GM21825 (cell line): ENCODE results near the gene HSPA8.
A peak's percentile ranks its signal among the peaks of the same experiment; 100 is the strongest.
"Not testable (repeated sequence)": the region's sequence is repeated elsewhere in the genome, so short reads cannot be mapped to it uniquely, and the experiment has no call there.

Source experiments
- ATAC-seq: cut with Tn5 transposase; IDR thresholded peaks from one replicate; pipeline ENCODE4 v1.9.1; 2021; ENCODE audit warnings: mild to moderate bottlenecking, moderate library complexity; ENCODE audit not compliant: unreplicated experiment

Gene HSPA8

DNA sequence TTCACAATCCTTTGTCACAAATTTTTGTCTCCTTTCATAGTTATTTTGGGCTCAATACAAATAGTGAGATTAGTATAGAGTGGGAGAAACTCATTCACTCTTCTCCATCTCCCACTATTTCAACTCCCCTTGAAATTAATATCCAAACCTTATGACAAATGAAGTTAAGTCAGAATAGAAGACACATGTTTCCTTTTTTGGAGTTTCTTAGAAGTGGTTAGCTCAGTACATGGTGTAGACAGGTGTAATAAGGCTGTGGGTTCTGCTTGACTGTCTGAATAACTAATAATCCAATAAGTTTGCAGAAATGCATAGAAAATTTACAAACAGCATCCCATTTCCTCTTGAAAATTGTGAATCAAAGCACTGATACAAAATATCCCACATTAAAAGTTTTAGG is 10.8 kb upstream of the HSPA8 start:
- ATAC-seq, result no peak

DNA sequence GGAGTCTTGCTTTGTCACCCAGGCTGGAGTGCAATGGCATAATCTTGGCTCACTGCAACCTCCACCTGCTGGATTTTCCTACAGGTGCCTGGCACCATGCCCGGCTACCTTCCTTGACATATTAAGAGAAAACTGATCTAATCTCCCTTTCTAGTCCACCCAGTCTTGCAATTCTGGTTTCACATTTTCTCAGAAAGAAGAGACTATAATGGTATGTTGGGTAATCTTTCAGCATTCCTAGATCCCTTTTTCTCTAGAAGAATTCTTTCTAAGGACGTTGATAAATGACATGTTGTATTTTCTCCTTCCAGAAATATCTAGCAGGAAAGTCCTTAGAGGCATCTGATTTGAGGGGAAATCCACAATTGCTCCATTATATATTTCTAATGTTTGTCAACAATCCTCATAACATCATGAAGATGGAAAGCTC is 10.4 kb upstream of the HSPA8 start:
- no peak for ATAC-seq

DNA sequence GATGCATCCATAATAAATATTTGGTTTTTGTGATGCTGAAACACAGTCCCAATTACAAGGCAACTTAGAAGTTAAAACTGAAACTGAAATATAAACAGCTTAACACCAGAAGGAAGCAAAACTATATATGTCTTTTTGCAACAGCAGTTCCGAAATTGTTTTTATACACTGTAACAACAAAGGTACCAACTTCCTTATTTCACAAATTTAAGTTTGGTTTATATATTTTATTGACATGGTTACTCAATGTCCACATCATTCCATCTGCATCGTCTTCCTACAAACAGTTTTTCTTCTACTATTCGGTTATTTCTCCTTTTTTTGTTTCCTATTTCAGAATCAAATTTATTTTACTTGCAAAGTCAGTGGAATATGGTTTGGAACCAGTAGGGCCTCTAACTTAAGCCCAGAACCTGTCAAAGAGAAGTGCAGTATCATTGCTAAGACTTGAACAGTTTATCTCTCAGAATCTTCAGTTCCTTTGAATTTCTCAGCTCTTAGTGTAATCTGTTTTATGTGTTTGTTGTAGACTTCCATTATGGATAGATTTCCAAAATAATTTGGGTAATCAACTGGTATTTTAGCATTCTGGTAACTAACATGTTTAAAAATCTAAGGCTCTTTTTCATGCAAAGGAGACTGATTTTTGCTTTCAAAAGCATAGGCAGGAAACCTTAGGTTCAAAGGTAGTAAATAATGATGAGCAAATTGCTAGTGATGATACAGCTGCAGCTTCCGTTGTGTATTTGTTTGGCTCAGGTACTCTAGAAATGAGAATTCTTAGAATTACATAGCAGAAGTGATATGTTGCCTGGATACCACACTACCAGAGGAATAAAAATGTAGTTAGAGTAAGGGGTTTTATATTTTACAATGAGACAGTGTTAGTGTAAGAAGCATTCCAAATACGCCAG is 8.2 kb upstream of the HSPA8 start:
- peak; percentile 55 for ATAC-seq

DNA sequence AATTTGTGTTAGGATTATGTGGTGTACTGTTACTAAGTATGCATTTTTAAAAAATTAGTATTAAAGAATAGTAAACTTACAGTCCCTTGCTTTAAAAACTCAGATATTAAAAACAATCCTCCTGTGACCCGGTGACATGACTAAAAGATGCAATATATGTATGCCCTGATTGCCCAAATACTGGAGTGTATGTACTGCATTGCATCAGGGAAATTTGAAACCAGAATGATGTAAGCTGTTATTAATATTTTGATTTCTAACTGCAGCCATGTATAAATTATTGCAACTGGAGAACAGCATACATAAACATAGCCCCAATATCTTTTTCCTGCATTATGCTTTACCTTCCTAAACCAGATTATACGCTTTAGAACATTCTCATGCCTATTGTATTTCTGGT is 3.7 kb upstream of the HSPA8 start:
- no peak for ATAC-seq

DNA sequence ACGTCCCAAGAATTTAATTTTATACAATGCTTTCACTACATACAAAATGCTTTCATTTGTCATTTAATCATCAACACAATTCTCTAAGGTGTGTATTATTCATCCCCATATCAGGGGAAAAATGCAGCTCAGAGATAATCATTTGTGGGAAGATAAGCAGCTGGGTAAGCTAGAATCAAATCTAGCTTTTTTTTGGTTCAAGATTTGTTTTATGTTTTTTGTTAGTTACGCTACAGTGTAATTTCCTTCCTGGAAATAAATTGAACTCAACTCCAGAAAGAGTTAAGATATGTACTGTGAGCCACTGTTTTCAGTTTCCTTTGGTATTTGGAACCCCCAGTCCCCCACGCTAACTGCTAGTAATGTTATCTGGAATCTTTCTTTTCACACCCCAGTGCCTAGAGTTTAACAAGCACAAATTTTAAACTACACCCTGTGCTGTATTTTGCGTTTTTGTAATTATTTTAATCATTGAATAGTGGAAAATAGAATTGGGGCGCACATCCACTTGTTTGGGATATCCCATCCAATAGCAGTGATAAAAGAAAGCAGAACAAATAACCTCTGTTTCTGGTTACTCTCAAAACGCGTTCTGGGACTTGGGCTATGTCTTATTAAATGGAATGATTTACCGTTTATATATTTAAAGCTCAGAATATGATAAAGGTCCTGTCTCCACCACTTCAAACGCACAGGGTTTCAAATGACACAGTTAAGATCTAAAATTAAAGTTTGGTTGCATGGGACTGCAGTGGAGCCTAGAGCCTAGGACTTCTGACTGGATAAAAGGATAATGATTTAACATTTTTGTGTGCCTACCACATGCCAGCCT is 2.1 kb upstream of the HSPA8 start:
- no peak for ATAC-seq

DNA sequence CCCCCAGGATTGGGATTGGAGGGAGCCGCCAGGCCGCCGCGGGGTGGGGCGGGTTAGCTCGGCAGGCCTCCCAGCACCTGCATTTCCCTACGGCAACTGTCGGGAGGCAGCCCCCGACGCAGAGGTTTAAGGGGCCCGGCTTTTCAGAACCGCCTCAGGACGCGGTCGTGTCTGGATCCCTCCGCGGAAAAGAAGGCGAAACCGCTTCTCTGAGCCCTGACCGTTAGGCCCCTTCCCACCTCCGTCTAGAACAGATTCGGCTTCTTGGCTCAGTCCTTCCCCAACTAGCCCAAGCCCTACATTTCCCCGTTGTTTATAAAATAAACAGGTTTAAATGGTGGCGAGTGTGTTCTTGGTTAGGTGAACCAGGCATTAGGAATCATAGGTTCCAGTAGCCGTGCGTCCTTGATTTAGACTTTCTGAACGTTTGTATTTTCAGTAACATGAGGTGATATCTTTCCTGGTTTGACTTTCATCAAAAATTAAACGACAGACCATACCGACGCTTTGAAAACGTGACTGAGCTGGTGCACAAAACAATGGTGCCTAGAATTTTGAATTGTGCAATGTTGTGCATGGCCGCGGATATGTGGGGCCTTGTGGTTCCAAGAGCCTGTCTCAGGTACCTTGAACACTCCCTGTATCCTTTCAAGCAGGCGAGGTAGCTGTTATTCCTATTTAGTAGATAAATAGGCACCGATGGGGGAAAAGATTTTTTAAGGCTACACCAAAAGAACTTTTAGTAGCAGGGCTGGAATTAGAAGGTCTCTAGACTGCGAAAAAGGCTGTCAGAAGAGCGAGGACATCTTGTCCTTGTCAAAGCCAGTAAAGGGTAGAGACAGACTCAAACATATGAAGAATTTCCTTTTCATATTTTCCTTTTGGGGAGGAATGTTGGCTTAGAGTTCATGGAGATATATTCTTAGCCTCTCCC is 1.2 kb upstream of the HSPA8 start:
- no peak for ATAC-seq

DNA sequence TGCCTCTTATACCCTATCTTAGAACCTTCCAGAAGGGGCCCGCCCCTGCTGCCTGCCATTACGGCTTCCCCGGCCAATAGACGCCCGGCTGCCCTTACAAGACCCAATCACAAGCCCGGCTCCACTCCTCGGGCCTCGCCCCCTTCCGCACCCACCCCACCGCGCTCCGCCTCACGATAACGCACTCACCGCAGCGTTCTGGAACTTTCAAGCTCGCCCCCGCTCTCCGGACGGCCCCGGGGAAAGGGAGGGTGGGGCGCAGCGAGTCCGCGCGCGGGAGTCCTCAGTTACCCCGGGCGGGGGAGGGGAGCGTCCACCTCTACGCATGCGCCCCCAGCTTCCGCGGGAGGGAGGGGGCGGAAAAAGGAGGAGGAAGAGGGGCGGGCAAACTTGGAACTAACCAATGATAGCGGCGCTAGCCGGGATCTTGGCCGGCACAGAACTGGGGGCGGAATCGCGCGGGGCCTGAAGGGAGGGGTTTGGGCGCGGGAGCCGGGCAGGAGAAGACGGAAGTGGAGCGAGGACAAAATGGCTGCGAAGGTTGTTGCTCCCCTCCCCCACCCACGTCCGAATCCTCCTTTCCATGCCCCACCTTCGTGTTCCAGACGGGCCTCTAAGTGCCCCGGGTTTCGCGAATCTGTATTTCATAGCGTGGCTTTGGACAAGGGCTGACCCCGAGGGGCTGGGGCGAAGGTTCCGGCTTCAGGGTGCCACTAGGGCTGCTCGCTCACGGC is 389 bp upstream of the HSPA8 start:
- peak; percentile 89 for ATAC-seq

DNA sequence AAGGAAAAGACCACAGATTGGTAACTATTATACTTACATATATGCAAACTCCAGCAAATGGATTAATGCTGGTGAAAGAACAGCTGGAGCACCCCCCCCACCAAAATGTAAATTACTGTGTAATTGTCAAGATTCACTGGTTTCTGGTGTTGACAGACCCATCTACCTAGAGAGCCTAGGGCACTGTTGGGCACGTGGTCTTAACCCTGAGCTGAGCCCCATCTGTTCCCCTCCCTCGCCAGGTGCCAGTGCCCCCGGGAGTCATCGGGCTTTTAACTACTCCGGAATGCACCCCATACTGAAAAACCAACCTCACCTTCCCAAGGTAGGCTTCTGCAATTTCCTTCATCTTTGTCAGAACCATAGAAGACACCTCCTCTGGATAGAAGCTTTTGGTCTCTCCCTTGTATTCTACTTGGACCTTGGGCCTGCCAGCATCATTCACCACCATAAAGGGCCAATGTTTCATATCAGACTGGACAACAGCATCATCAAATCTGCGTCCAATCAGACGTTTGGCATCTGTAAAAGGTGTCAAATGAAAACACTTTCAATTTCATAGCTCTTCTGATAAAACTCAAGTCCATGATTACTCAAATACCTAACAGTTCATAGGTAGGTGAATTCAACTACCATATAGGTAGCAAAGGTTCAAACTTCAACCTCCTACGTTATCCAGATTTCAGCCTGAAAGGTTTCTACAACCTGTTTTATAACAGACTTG is 1.5 kb downstream of the HSPA8 start:
- ATAC-seq, result no peak

DNA sequence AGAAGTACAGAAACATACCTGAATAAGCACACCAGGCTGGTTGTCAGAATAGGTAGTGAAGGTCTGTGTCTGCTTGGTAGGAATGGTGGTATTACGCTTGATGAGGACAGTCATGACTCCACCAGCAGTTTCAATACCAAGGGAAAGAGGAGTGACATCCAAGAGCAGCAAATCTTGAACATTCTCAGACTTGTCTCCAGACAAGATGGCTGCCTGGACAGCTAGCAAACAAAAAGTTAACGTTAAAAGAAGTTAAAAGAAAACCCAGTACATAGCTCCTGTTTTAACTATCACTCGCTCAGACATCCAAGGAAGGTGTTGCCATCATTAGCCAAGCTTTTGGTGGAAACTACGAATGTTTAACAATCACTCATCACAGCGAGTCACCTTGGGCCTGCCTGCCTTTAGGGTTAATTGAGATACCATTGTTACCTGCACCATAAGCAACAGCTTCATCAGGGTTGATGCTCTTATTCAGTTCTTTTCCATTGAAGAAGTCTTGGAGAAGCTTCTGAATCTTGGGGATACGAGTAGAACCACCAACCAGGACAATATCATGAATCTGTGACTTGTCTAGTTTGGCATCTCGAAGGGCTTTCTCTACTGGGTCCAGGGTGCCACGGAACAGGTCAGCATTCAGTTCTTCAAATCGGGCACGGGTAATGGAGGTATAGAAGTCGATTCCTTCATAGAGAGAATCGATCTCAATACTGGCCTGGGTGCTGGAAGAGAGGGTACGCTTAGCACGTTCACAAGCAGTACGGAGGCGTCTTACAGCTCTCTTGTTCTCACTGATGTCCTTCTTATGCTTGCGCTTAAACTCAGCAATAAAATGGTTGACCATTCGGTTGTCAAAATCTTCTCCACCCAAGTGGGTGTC is 2.7 kb downstream of the HSPA8 start:
- not testable (repeated sequence) for ATAC-seq

DNA sequence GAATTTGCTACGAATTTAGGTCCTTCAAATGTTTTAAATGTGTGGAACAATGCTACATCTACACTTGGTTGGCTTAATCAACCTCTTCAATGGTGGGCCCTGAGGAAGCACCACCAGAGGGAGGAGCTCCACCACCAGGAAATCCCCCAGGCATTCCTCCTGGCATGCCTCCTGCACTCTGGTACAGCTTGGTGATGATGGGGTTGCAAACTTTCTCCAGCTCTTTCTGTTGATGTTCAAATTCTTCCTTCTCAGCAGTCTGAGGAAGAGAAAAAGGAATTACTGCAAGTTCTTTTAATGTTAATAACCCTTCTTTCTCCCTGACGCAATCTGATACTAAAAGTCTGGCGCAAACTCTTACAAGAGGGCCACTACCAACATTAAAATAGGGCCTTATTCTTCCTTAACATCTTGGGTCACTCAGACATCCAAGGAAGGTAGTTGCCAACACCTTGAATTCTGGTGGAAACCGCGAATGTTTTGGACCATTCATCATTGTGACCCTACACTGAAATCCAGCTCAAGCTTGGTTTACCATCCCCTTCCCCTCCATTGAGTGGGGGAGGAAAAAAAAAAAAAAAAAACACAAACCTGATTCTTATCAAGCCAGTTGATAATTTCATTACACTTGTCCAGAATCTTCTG is 4.2 kb downstream of the HSPA8 start:
- ATAC-seq, result no peak

DNA sequence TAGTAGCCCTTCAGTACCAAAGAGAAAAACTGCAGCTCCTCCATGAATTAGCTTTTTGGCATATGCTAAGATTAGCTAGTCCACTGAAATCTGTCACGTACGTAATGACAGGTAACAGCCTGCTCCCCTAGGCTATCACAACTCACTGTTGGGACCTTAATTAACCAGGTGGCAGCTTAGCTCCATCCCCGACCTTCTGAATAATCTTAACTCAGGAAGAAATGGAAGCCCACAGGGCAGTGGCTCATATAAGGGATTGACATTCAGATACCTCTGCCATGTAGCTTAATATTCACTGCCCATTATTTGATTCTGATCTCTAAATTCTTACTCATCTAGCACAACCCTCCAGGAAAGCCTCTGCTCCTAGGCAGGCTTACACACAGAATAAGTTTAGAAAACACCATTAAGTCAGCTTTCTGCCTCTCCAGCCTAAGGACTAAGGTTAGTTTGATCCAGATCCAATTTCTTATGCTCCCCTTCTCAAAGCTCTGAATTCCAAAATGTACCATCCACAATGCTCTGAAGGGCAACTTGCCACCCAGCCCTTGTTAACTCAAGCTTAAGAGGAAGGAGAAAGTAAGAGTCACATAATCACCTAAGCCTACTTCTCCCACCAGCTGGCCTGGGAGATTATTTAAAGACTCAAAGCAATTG is 5.0 kb downstream of the HSPA8 start:
- no peak for ATAC-seq

DNA sequence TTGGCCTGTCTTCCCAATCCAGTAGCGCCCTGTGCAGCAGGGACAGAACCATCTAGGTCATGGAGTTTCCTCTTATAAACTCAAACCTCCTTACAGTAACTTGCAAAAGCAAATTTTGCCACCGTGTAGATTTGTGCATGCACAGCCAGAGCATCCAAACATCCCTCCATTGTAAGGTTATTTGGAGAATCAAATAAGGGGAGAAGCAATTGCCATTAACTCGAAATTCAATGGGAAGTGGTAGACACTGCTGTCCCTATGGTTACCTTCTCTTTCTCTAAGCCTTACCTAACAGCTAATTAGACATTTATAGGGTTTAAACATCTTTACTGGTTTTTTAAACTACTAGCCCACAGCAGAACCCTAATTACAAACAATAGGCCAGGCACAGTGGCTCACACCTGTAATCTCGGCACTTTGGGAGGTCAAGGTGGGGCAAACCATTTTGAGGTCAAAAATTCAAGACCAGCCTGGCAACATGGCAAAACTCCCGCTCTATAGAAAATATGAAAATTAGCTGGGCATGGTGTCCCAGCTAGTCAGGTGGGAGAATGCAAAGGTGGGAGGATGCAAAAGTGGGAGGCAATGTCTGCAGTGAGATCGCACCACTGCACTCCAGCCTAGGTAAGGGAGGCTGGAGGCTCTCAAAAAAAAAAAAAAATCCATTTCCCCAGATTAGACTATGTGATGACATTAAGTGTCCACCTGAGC is 6.6 kb downstream of the HSPA8 start:
- ATAC-seq, result no peak

DNA sequence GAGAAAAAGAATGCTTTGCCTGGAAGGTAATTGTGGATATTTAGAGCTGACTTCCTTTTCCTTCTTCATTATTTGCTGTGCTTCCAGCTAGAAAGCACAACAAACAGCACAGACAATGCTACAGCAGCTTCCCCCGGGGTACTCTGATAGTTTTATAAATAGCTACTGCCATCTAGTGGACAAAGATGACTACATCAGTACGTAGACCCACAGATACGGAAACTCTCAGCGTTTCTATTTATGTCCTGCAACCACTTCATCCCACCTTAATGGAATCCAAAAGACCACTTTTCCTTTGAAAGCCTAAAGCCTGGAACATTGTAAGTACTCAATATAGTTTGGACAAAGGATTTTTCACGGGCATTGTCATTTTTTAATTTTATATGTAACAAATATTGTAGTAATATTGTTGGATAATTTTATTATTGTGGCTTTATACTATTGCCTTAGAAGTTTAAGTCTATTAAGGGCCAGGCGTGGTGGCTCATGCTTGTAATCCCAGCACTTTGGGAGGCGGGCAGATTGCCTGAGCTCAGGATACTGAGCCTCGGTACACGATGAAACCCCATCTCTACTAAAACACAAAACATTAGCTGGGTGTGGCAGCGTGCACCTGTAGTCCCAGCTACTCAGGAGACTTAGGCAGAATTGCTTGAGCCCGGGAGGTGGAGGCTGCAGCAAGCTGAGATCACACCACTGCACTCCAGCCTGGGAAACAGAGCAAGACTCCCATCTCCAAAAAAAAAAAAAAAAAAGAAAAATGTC is 7.5 kb downstream of the HSPA8 start:
- peak; percentile 69 for ATAC-seq

DNA sequence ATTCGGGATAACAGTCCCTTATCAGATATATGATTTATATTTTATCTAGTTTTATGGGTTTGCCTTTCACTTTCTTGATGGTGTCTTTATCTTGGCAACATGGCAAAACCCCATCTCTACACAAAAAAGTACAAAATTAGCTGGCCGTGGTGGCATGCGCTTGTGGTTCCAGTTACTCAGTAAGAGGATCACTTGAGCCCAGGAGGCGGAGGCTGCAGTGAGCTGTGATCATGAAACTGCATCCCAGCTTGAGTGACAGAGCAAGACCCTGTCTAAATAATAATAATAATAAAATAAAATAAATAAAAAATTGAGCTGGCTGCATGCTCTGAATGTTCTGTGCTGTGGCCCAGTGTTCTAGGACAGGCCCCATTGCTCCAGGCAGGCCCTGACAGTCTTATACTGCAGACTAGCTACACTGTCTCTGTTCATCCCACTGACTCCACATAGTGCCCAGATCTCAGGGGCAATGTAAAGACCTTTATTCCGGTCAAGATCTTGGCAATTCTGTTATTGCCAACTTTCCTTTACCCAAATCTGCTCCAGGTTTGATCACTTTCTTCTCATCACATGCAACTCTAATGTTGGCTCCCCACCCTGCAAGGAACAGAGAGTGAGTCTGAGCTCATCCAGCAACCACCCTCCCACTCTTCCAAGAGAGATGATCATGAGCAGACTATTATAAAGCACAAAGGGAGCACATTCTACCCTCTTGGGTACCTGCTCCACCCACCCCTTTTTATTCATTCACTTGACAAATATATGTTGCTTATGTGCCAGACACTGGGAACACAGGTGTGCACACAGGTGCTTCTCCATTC is 8.8 kb downstream of the HSPA8 start:
- no peak for ATAC-seq

DNA sequence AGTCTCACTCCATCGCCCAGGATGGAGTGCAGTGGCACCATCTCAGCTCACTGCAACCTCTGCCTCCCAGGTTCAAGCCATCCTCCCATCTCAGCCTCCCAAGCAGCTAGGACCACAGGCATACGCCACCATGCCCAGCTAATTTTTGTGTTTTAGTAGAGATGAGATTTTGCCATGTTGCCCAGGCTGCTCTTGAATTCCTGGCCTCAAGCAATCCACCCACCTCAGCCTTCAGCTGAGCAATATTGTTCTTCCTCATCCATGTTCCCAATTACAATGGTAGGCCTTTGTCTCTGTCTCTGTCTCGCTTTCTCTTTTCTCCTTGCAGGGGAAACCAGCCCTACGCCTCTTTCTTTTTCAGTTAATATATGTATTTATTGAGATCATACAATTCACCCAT is 10.3 kb downstream of the HSPA8 start:
- no peak for ATAC-seq
